ENCODE measurements around the gene XPO6. TPM values are rescaled to one million over a fixed set of nuclear protein-coding genes. Genes with fewer than 3 reads are reported as not detected.

XPO6 gene
- total RNA-seq, 2 experiments from 2014 or later, result 234 to 241 TPM

- H3K27ac Mint-ChIP-seq, result no peak overlapping the region
- H3K36me3 Mint-ChIP-seq, result no peaks in the 10 kb centered on the region
- no peak for DNase-seq
- peaks cover 4% of the 10 kb centered on the region for H3K4me1 Mint-ChIP-seq
- H3K4me3 Mint-ChIP-seq, result no peak overlapping the region
- H3K27me3 Mint-ChIP-seq, result peaks cover 64% of the 10 kb centered on the region
- no peaks in the 10 kb centered on the region for H3K9me3 Mint-ChIP-seq
Measured at GRCh38 chr16:28057949-28058348, 153.8 kb downstream of the XPO6 start.

GRCh38 chr16:28053461-28053860 is 158.3 kb downstream of the XPO6 start:
- DNase-seq, result no peak
- H3K36me3 Mint-ChIP-seq, result no peaks in the 10 kb centered on the region
- no peak overlapping the region for H3K4me3 Mint-ChIP-seq
- peaks cover 30% of the 10 kb centered on the region for H3K27me3 Mint-ChIP-seq
- H3K9me3 Mint-ChIP-seq, result peaks cover 5% of the 10 kb centered on the region
- H3K4me1 Mint-ChIP-seq, result no peaks in the 10 kb centered on the region
- H3K27ac Mint-ChIP-seq, result no peak overlapping the region

- DNase-seq, result no peak
- H3K4me1 Mint-ChIP-seq, result no peaks in the 10 kb centered on the region
- H3K27ac Mint-ChIP-seq, result no peak overlapping the region
- H3K4me3 Mint-ChIP-seq, result no peak overlapping the region
- H3K27me3 Mint-ChIP-seq, result peaks cover 23% of the 10 kb centered on the region
- no peaks in the 10 kb centered on the region for H3K36me3 Mint-ChIP-seq
- H3K9me3 Mint-ChIP-seq, result peaks cover 8% of the 10 kb centered on the region
Measured at GRCh38 chr16:28052274-28053128, 159.3 kb downstream of the XPO6 start.

- DNase-seq, result no peak
- H3K4me3 Mint-ChIP-seq, result no peak overlapping the region
- no peaks in the 10 kb centered on the region for H3K4me1 Mint-ChIP-seq
- peaks cover 16% of the 10 kb centered on the region for H3K27me3 Mint-ChIP-seq
- no peak overlapping the region for H3K27ac Mint-ChIP-seq
- no peaks in the 10 kb centered on the region for H3K36me3 Mint-ChIP-seq
- H3K9me3 Mint-ChIP-seq, result peaks cover 9% of the 10 kb centered on the region
Measured at GRCh38 chr16:28051486-28051885, 160.3 kb downstream of the XPO6 start.

Other genes starting within 250 kb of the XPO6 start
- not detected for gene GSG1L, start 148.3 kb downstream of the XPO6 start, total RNA-seq
- gene SBK1, start 80.6 kb upstream of the XPO6 start, total RNA-seq, result 1 to 10 TPM; 8.5 to 9.7 TPM
- not detected for gene NPIPB6, start 151.5 kb upstream of the XPO6 start, total RNA-seq
- 10 to 100 TPM; 45.8 to 95.0 TPM for gene EIF3CL, start 191.9 kb upstream of the XPO6 start, total RNA-seq

Data from activated naive CD8-positive, alpha-beta T cell treated with anti-CD3 and anti-CD28 coated beads for 36 hours (primary cell).